HG03103 (cell line): ENCODE results near the gene NXPE4.

ENCODE experiments used
- ATAC-seq: cut with Tn5 transposase; IDR thresholded peaks from one replicate; pipeline ENCODE4 v1.9.1; 2021; ENCODE audit warnings: low read depth; ENCODE audit not compliant: unreplicated experiment

Gene NXPE4

GRCh38 chr11:114563077-114563476, 32.5 kb downstream of the NXPE4 start:
- ATAC-seq, result no peak

GRCh38 chr11:114562166-114562916, 33.2 kb downstream of the NXPE4 start:
- ATAC-seq, result no peak

- no peak for ATAC-seq
These were observed 35.9 kb downstream of the NXPE4 start, which contains the start of gene NXPE1 for GRCh38 chr11:114559425-114560310. NXPE1 (minus strand) TSS chr11:114559881; CDS start chr11:114551201, 8,680 bp downstream.

- ATAC-seq, result no peak
These were observed 39.5 kb downstream of the NXPE4 start for GRCh38 chr11:114556135-114556534.

GRCh38 chr11:114553642-114554041, 41.9 kb downstream of the NXPE4 start:
- ATAC-seq, result no peak

- no peak for ATAC-seq
These were observed 44.5 kb downstream of the NXPE4 start for GRCh38 chr11:114551060-114551459.

- no peak for ATAC-seq
These were observed 69.9 kb downstream of the NXPE4 start for GRCh38 chr11:114525682-114526081.

- no peak for ATAC-seq
These were observed 71.5 kb downstream of the NXPE4 start for GRCh38 chr11:114524122-114524521.

- no peak for ATAC-seq
These were observed 72.8 kb downstream of the NXPE4 start for GRCh38 chr11:114522818-114523217.
